Large intestine (tissue), 3 donors: ENCODE data around the gene UBC. TPM values are rescaled to one million over a fixed set of nuclear protein-coding genes. Genes with fewer than 3 reads are reported as not detected.
A peak's percentile ranks its signal among the peaks of the same experiment; 100 is the strongest.
"Not testable (repeated sequence)": the region's sequence is repeated elsewhere in the genome, so short reads cannot be mapped to it uniquely, and the experiment has no call there.

Source experiments
- DNase-seq, 2 donors: peaks; one replicate each; pipeline versions ENCODE4 v3.0.0 to v3.0.0-alpha.2; 2013
- H3K27ac ChIP-seq: one replicate; pipeline ENCODE4 v1.5.1; 2013; ENCODE audit warnings: low read length
- H3K27me3 ChIP-seq: 2 replicates; pipeline ENCODE4 v1.6.1; 2013; ENCODE audit warnings: low read length; ENCODE audit not compliant: control insufficient read depth, insufficient read depth
- H3K36me3 ChIP-seq: 2 replicates; pipeline ENCODE4 v1.6.1; 2013; ENCODE audit warnings: low read length; ENCODE audit not compliant: control insufficient read depth, insufficient read depth
- H3K4me1 ChIP-seq: one replicate; pipeline ENCODE4 v1.6.1; 2013; ENCODE audit warnings: low read length; ENCODE audit not compliant: control insufficient read depth, insufficient read depth
- H3K4me3 ChIP-seq: one replicate; pipeline ENCODE4 v1.5.1; 2013; ENCODE audit warnings: low read length
- H3K9me3 ChIP-seq: one replicate; pipeline ENCODE4 v1.6.1; 2013; ENCODE audit warnings: mild to moderate bottlenecking, low read depth, low read length, moderate library complexity; ENCODE audit not compliant: control insufficient read depth
- WGBS: methylation state at CpG from one replicate; pipeline ENCODE4 v1.1.5; 2013; ENCODE audit warnings: low lambda C conversion rate; ENCODE audit not compliant: insufficient coverage; 5-methylcytosine and 5-hydroxymethylcytosine counted together
- polyA plus RNA-seq: library from polyadenylated mRNA; unstranded; fragments of 120-200 nt; gene quantifications from one replicate; pipeline ENCODE4 v1.2.1, GENCODE V29; 2013

UBC gene
- polyA plus RNA-seq, 1 donor = 763 TPM

DNA sequence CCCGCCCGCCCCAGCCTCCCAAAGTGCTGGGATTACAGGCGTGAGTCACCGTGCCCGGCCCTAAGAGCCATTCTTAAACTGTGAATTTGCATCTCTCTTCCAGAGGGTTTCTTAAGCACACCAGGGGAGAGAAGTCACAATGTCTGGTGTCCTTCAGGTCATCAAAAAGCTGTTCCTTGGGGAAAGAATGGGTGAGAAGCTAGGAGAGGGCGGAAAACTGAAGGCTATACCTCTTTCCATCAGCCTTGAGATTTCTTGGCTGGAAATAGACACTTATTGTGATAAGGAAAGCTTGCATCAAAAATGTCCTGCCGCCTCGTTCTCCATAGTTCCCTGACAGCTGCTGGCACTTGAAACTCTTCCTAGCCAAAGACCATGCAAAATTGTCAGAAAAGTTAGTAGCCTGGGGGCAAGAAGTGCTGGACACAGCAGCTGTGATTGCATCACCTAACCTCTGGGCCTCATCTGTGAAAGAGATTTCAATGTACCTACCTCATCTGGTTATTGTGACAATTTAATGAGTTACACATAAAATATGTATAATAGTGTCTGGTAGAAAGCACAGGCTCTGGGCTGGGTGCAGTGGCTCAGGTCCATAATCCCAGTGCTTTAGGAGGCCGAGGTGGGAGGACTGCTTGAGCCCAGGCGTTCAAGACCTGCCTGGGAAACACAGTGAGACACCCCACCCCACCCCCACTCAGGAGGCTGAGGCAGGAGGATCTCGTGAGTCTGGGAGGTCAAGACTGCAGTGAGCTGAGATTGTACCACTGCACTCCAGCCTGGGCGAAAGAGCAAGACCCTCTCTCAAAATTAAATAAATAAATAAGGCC is 9.7 kb upstream of the UBC start:
- H3K4me1 ChIP-seq = peaks cover 20% of the 10 kb centered on the region
- H3K4me3 ChIP-seq = no peak overlapping the region
- no peak for DNase-seq
- no CpG with 5 or more reads among the region's 12 CpGs for WGBS
- no peaks in the 10 kb centered on the region for H3K36me3 ChIP-seq
- H3K27me3 ChIP-seq = no peaks in the 10 kb centered on the region
- no peaks in the 10 kb centered on the region for H3K9me3 ChIP-seq
- H3K27ac ChIP-seq = no peak overlapping the region

GRCh38 chr12:124921200-124922031 is 7.0 kb upstream of the UBC start:
- WGBS = 0% methylated on average over 1 of the region's 16 CpGs
- H3K27me3 ChIP-seq = no peaks in the 10 kb centered on the region
- peak overlapping the region; percentile 48 for H3K4me3 ChIP-seq
- H3K4me1 ChIP-seq = peaks cover 32% of the 10 kb centered on the region
- peak overlapping the region; percentile 52 for H3K27ac ChIP-seq
- H3K9me3 ChIP-seq = no peaks in the 10 kb centered on the region
- H3K36me3 ChIP-seq = no peaks in the 10 kb centered on the region
- DNase-seq = peak; percentile 55 to 66

DNA sequence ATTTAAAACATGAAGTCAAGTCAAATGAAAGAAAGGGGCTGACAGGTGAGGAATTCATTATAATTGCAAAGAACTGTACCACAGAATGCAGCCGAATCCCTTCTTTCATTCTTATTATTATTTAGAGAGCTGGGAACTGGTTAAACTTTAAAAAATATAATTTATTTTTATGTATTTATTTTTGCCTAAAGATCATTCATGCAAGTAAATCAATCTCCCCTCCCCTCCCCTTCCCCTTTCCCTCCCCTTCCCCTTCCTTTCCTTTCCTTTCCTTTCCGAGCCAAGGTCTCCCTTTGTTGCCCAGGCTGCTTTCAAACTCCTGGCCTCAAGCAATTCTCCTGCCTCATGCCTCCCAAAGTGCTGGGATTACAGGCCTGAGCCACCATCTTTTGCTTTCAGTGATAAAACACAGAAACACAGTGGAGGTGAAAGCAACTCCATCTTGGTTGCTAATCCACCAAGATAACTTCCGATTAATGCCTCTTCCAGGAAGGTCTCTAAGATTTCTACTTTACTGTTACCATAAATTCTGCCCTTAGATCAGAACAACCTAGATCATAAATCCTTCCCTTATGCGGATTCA is 6.0 kb upstream of the UBC start:
- H3K9me3 ChIP-seq = no peaks in the 10 kb centered on the region
- 100% methylated on average over 1 of the region's 4 CpGs for whole genome bisulfite sequencing
- peaks cover 40% of the 10 kb centered on the region for H3K4me1 ChIP-seq
- H3K27me3 ChIP-seq = no peaks in the 10 kb centered on the region
- no peak for DNase-seq
- peak overlapping the region; percentile 52 for H3K27ac ChIP-seq
- H3K4me3 ChIP-seq = no peak overlapping the region
- no peaks in the 10 kb centered on the region for H3K36me3 ChIP-seq

GRCh38 chr12:124919521-124920352 is 5.3 kb upstream of the UBC start:
- DNase-seq = peak in 1 of 2 donors; percentile 43
- 86% methylated on average over 3 of the region's 17 CpGs for WGBS
- no peaks in the 10 kb centered on the region for H3K9me3 ChIP-seq
- peak overlapping the region; percentile 54 for H3K27ac ChIP-seq
- no peak overlapping the region for H3K4me3 ChIP-seq
- H3K36me3 ChIP-seq = no peaks in the 10 kb centered on the region
- peaks cover 43% of the 10 kb centered on the region for H3K4me1 ChIP-seq
- H3K27me3 ChIP-seq = no peaks in the 10 kb centered on the region

GRCh38 chr12:124918622-124918988 is 4.2 kb upstream of the UBC start:
- not testable (repeated sequence) for H3K9me3 ChIP-seq, H3K4me3 ChIP-seq, H3K27me3 ChIP-seq, DNase-seq, H3K36me3 ChIP-seq
- H3K4me1 ChIP-seq = peaks cover 43% of the 10 kb centered on the region
- peak overlapping the region; percentile 98 for H3K27ac ChIP-seq
- WGBS = no CpG with 5 or more reads among the region's 3 CpGs

- H3K4me3 ChIP-seq = peak overlapping the region; percentile 47
- WGBS = 29% methylated on average over 2 of the region's 12 CpGs
- H3K27ac ChIP-seq = peak overlapping the region; percentile 98
- no peak for DNase-seq
- H3K36me3 ChIP-seq = peaks cover 6% of the 10 kb centered on the region
- no peaks in the 10 kb centered on the region for H3K27me3 ChIP-seq
- peaks cover 43% of the 10 kb centered on the region for H3K4me1 ChIP-seq
- no peaks in the 10 kb centered on the region for H3K9me3 ChIP-seq
These were observed 3.6 kb upstream of the UBC start for GRCh38 chr12:124917841-124918621.

DNA sequence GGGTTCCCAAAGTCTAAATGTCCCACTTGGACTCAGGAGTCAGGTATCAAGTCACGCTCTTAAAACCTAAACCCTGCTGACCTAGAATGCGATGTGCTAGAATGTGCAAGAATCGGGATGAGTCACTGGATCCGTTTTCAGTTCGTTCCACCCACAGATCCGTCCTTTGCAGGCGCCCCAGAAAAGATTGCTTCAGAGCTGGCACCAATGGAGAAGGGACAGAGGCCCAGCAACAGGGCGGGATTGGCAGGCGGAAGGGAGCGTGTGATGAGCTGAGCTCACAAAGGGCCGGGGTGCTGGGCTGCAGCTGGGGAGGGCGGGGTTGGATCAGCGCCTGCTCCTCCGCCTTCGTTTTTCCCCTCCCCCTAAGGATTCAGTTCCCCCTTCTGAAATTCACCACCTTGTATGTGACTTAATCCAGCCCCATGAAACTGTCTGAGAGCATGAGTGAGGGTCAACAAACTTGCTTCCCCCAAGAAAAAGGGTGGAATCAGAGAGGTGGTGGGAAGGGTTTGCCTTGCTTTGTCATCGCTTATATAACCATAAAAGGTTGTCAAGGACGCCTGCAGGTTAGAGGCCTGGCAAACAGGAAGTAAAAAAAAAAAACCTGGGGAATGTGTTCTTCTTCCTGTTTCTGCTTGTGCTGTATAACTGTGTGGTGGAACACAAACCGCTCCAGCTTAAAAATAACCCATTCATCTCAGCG is 2.8 kb upstream of the UBC start:
- DNase-seq = peak; percentile 99 to 100
- H3K4me1 ChIP-seq = peaks cover 43% of the 10 kb centered on the region
- H3K9me3 ChIP-seq = no peaks in the 10 kb centered on the region
- peaks cover 12% of the 10 kb centered on the region for H3K36me3 ChIP-seq
- H3K27ac ChIP-seq = peak overlapping the region; percentile 98
- peak overlapping the region; percentile 47 for H3K4me3 ChIP-seq
- no CpG with 5 or more reads among the region's 19 CpGs for WGBS
- H3K27me3 ChIP-seq = no peaks in the 10 kb centered on the region

- Histone ChIP-seq H3K36me3 (peaks cover 14% of the 10 kb centered on the region), H3K9me3 (no peaks in the 10 kb centered on the region), H3K4me3 (peak overlapping the region; percentile 3), H3K27me3 (no peaks in the 10 kb centered on the region), H3K4me1 (peaks cover 41% of the 10 kb centered on the region), H3K27ac (peak overlapping the region; percentile 98)
- no CpG with 5 or more reads among the region's 5 CpGs for WGBS
- peak; percentile 91 to 97 for DNase-seq
These were observed 2.1 kb upstream of the UBC start for GRCh38 chr12:124916374-124917134.
